K562 (cell line): Measurements from ENCODE around the gene BTBD16. TPM values are rescaled to one million over a fixed set of nuclear protein-coding genes. Genes with fewer than 3 reads are reported as not detected.

Experiments
- ATAC-seq: fragments of 200-7000 bp; cut with Tn5 transposase; 3 replicates; pipeline ENCODE4 v1.9.1; 2020; ENCODE audit warnings: moderate library complexity
- BruUV-seq: library from RNA; stranded (reverse); fragments of 400-500 nt; replicated peaks from 2 replicates; lab custom pipeline; 2021; lab: Mats Ljungman, UMichigan
- CTCF ChIA-PET: fragments of 300-600 bp; formaldehyde crosslinking; extraction: SDS; loops from one replicate; lab custom pipeline; 2021; ENCODE audit warnings: low intra/inter-chr PET ratio; lab: Yijun Ruan, JAX
- POLR2A ChIA-PET: fragments of 300-600, 350-650 bp; sonication (Branson Sonifier 250); formaldehyde crosslinking; extraction: SDS; loops from one replicate; lab custom pipeline; 2021; ENCODE audit warnings: antibody characterized with exemption, inconsistent platforms; lab: Yijun Ruan, JAX
- DNase-seq, 4 experiments: peaks; one replicate each; pipeline versions ENCODE4 v3.0.0 to v3.0.0-alpha.2; 2011 to 2018; ENCODE audit warnings: low spot score in 3 of 4, mixed read lengths in 3 of 4; ENCODE audit errors: extremely low read depth in 1 of 4
- FAIRE-seq: peaks from 2 replicates; lab custom pipeline; 2011; peaks lifted over from hg19 to GRCh38; lab: Jason Lieb, UNC
- H2AFZ ChIP-seq: 2 replicates; pipeline ENCODE4 v1.6.0; 2011; ENCODE audit warnings: low read depth, low read length, control low read depth, inconsistent platforms
- H3K27ac ChIP-seq: fragments of 200-600 bp; 3 replicates; pipeline ENCODE4 v1.8.0; 2011; ENCODE audit warnings: low read depth, mild to moderate bottlenecking, control low read depth, inconsistent platforms, low read length, moderate library complexity, mixed read lengths; ENCODE audit errors: extremely low read depth
- H3K27me3 ChIP-seq, 2 experiments: fragments of 300-600 bp in 1 of 2; 2 replicates in 1 of 2; 3 replicates in 1 of 2; pipeline versions ENCODE4 v1.6.0 to v1.8.0; 2011; ENCODE audit warnings: inconsistent platforms in 2 of 2, low read length in 2 of 2, mild to moderate bottlenecking in 1 of 2, mixed read lengths in 1 of 2, moderate library complexity in 1 of 2; ENCODE audit not compliant: control insufficient read depth in 2 of 2, insufficient read depth in 2 of 2
- H3K36me3 ChIP-seq: fragments of 300-600 bp; 3 replicates; pipeline ENCODE4 v1.8.0; 2011; ENCODE audit warnings: mild to moderate bottlenecking, low read length, inconsistent platforms; ENCODE audit not compliant: control insufficient read depth, insufficient read depth
- H3K4me1 ChIP-seq, 2 experiments: fragments of 200-600 bp in 1 of 2; replicated peaks in 1 of 2; 2 replicates in 1 of 2; 3 replicates in 1 of 2; pipeline versions ENCODE4 v1.5.1 to v1.8.0; 2011; ENCODE audit warnings: inconsistent platforms in 2 of 2, low read length in 2 of 2, mild to moderate bottlenecking in 1 of 2, mixed read lengths in 1 of 2, moderate library complexity in 1 of 2; ENCODE audit not compliant: control insufficient read depth in 2 of 2, insufficient read depth in 2 of 2
- H3K4me2 ChIP-seq: 2 replicates; pipeline ENCODE4 v1.6.1; 2011; ENCODE audit warnings: low read length, control low read depth, inconsistent platforms, mixed read lengths; ENCODE audit not compliant: insufficient read depth
- H3K4me3 ChIP-seq: fragments of 200-600 bp; sonication (generic), shearing (Covaris generic); 2 replicates; pipeline ENCODE4 v1.5.1; 2016; ENCODE audit warnings: control low read depth, inconsistent platforms
- H3K79me2 ChIP-seq: fragments of 200-600 bp; 3 replicates; pipeline ENCODE4 v1.8.0; 2011; ENCODE audit warnings: low read length, inconsistent platforms; ENCODE audit not compliant: control insufficient read depth, insufficient read depth
- H3K9ac ChIP-seq, 2 experiments: 2 replicates each; pipeline versions ENCODE4 v1.6.0 to v1.6.1; 2011; ENCODE audit warnings: low read depth in 2 of 2, low read length in 2 of 2, control low read depth in 1 of 2, inconsistent platforms in 1 of 2, mild to moderate bottlenecking in 1 of 2, mixed read lengths in 1 of 2; ENCODE audit not compliant: insufficient read depth in 1 of 2
- H3K9me1 ChIP-seq: one replicate; pipeline ENCODE4 v1.6.0; 2011; ENCODE audit warnings: inconsistent platforms, mild to moderate bottlenecking, low read length, moderate library complexity; ENCODE audit not compliant: control insufficient read depth, insufficient read depth
- H3K9me3 ChIP-seq: replicated peaks from 2 replicates; pipeline ENCODE4 v1.5.1; 2011; ENCODE audit warnings: low read depth, low read length, inconsistent platforms; ENCODE audit not compliant: control insufficient read depth, insufficient read depth
- H4K20me1 ChIP-seq: replicated peaks from 2 replicates; pipeline ENCODE4 v1.6.1; 2011; ENCODE audit warnings: low read length, inconsistent platforms, mixed read lengths; ENCODE audit not compliant: control insufficient read depth, insufficient read depth
- FOXM1 ChIP-seq, 2 experiments: fragments of 450-650 bp in 1 of 2; sonication (generic) in 1 of 2; formaldehyde crosslinking in 1 of 2; IDR thresholded peaks; 2 replicates each; pipeline versions ENCODE4 v1.6.1 to v1.9.0; 2017 to 2022; ENCODE audit warnings: low read depth in 2 of 2, mild to moderate bottlenecking in 2 of 2, missing genetic modification reagents in 1 of 2, moderate library complexity in 1 of 2
- GATAD2A ChIP-seq: fragments of 450-650 bp; IDR thresholded peaks from 2 replicates; pipeline ENCODE4 v1.6.1; 2017
- HDAC8 ChIP-seq: fragments of 450-650 bp; IDR thresholded peaks from 2 replicates; pipeline ENCODE4 v1.6.1; 2016; ENCODE audit warnings: mild to moderate bottlenecking, missing genetic modification characterization, moderate library complexity, missing compliant biosample characterization
- WGBS: fragments of 100-300 bp; shearing (Covaris generic); methylation state at CpG from one replicate; pipeline ENCODE4 v1.1.6; 2016; ENCODE audit warnings: low coverage, mixed read lengths; ENCODE audit not compliant: insufficient coverage; ENCODE audit errors: missing lambda C conversion rate; 5-methylcytosine and 5-hydroxymethylcytosine counted together
- in situ Hi-C: fragments of 300-500 bp; cut with MboI; formaldehyde crosslinking; loops from 4 replicates; pipeline ENCODE4 v1.15.0; 2018; ENCODE audit warnings: inconsistent platforms, mixed read lengths
- intact Hi-C: fragments of 100-400 bp; cut with micrococcal nuclease; formaldehyde crosslinking; loops from 2 replicates; pipeline ENCODE4 v1.14.2; 2022
- polyA plus RNA-seq, 8 experiments: library from polyadenylated mRNA; depleted of rRNA in 4 of 8; stranded (reverse) in 5 of 8; unstranded in 3 of 8; fragments of >200 nt; fragmentation: Nextera tagmentation in 2 of 8; fragmentation: Illumina TruSeq in 1 of 8; extraction: Ambion mirVana in 2 of 8; extraction: Trizol in 1 of 8; gene quantifications; 2 replicates each; pipeline versions ENCODE4 v1.2.1 to v1.2.3, GENCODE V29; 2011 to 2014; ENCODE audit warnings: inconsistent platforms in 1 of 8, missing spikeins in 1 of 8
- total RNA-seq, 7 experiments: library from RNA; depleted of rRNA in 6 of 7; stranded (reverse); fragments of >200 nt in 6 of 7; fragmentation: Illumina TruSeq in 2 of 7; extraction: Trizol in 2 of 7; gene quantifications; 2 replicates each; pipeline versions ENCODE4 v1.2.1 to v1.2.3, GENCODE V29; 2011 to 2021; ENCODE audit warnings: low replicate concordance in 1 of 7
- TF ChIP-seq, protein P1 (sequence below), 2 experiments: fragments of 450-650 bp; conservative IDR thresholded peaks; 2 replicates each; pipeline ENCODE4 v1.6.1; 2017; ENCODE audit warnings: mild to moderate bottlenecking in 2 of 2, moderate library complexity in 2 of 2
- TF ChIP-seq, protein P2 (sequence below): fragments of 250-450 bp; sonication (Bioruptor Pico); IDR thresholded peaks from 2 replicates; pipeline ENCODE4 v1.8.0; 2021; ENCODE audit warnings: borderline replicate concordance, mild to moderate bottlenecking, moderate library complexity; ENCODE audit not compliant: poor library complexity, severe bottlenecking
- TF ChIP-seq, protein P3 (sequence below): fragments of 150-350 bp; IDR thresholded peaks from 2 replicates; pipeline ENCODE4 v1.6.1; 2014; ENCODE audit warnings: low read depth, mild to moderate bottlenecking, low read length, borderline replicate concordance
- TF ChIP-seq, protein P4 (sequence below): fragments of 250-450 bp; sonication (Bioruptor Pico); IDR thresholded peaks from 2 replicates; pipeline ENCODE4 v1.9.0; 2021; ENCODE audit warnings: mild to moderate bottlenecking, inconsistent platforms

The BTBD16 gene
- total and polyA plus RNA-seq, 9 of the 15 experiments (the other 6 are each of a cell fraction or from before 2014, with no cell fraction given) = 0.11 TPM; not detected in 8

DNA sequence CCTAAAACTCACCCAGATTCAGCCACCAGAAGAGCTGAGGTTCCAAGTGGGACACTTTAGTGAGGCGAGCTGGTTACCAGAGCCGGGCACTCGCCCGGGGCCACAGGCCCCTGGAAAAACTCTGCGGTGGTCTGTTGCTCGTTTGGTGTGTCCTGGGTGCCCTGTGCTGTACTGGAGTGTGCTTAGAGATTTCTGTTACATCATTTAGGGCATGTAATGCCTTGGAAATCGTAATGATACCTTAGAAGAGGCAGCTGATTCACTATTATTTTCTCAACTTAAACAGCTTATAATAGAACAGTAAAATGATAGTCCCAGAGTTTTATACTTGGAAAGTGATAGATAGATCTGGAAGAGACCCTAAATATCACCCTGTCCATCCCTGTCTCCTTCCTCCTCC lies 48.5 kb upstream of the BTBD16 start:
- Histone ChIP-seq H3K4me2 (no peak overlapping the region), H3K4me1 (no peaks in the 10 kb centered on the region), H3K9me3 (no peaks in the 10 kb centered on the region), H3K36me3 (no peaks in the 10 kb centered on the region), H3K9me1 (no peaks in the 10 kb centered on the region), H4K20me1 (no peaks in the 10 kb centered on the region), H3K9ac (no peak overlapping the region), H3K27me3 (peaks cover 2 to 8% of the 10 kb centered on the region in 2 experiments; a peak in 2 of 5 replicates), H3K4me3 (no peak overlapping the region), H2AFZ (no peak overlapping the region), H3K79me2 (no peaks in the 10 kb centered on the region), H3K27ac (no peak overlapping the region)
- ChIA-PET POLR2A (no interaction called here), CTCF (no interaction called here)
- in situ Hi-C loops = no loop called here
- DNase-seq (no peak), ATAC-seq (no peak), FAIRE-seq (no peak)
- WGBS = 0% methylated on average over 7 of the region's 7 CpGs
- TF ChIP-seq, protein P1, sequence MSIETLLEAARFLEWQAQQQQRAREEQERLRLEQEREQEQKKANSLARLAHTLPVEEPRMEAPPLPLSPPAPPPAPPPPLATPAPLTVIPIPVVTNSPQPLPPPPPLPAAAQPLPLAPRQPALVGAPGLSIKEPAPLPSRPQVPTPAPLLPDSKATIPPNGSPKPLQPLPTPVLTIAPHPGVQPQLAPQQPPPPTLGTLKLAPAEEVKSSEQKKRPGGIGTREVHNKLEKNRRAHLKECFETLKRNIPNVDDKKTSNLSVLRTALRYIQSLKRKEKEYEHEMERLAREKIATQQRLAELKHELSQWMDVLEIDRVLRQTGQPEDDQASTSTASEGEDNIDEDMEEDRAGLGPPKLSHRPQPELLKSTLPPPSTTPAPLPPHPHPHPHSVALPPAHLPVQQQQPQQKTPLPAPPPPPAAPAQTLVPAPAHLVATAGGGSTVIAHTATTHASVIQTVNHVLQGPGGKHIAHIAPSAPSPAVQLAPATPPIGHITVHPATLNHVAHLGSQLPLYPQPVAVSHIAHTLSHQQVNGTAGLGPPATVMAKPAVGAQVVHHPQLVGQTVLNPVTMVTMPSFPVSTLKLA (conservative IDR thresholded peaks at IDR 0.05) = no peak
- TF ChIP-seq FOXM1 (IDR thresholded peaks at IDR 0.05; ENCODE audit: low read depth) (no peak), FOXM1 (CRISPR knock-in tag; IDR thresholded peaks at IDR 0.05; ENCODE audit: low read depth) (no peak), GATAD2A (no peak), HDAC8 (tag) (no peak)
- TF ChIP-seq, protein P2, sequence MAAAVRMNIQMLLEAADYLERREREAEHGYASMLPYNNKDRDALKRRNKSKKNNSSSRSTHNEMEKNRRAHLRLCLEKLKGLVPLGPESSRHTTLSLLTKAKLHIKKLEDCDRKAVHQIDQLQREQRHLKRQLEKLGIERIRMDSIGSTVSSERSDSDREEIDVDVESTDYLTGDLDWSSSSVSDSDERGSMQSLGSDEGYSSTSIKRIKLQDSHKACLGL = no peak
- TF ChIP-seq, protein P3, sequence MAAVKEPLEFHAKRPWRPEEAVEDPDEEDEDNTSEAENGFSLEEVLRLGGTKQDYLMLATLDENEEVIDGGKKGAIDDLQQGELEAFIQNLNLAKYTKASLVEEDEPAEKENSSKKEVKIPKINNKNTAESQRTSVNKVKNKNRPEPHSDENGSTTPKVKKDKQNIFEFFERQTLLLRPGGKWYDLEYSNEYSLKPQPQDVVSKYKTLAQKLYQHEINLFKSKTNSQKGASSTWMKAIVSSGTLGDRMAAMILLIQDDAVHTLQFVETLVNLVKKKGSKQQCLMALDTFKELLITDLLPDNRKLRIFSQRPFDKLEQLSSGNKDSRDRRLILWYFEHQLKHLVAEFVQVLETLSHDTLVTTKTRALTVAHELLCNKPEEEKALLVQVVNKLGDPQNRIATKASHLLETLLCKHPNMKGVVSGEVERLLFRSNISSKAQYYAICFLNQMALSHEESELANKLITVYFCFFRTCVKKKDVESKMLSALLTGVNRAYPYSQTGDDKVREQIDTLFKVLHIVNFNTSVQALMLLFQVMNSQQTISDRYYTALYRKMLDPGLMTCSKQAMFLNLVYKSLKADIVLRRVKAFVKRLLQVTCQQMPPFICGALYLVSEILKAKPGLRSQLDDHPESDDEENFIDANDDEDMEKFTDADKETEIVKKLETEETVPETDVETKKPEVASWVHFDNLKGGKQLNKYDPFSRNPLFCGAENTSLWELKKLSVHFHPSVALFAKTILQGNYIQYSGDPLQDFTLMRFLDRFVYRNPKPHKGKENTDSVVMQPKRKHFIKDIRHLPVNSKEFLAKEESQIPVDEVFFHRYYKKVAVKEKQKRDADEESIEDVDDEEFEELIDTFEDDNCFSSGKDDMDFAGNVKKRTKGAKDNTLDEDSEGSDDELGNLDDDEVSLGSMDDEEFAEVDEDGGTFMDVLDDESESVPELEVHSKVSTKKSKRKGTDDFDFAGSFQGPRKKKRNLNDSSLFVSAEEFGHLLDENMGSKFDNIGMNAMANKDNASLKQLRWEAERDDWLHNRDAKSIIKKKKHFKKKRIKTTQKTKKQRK = no peak
- TF ChIP-seq, protein P4, sequence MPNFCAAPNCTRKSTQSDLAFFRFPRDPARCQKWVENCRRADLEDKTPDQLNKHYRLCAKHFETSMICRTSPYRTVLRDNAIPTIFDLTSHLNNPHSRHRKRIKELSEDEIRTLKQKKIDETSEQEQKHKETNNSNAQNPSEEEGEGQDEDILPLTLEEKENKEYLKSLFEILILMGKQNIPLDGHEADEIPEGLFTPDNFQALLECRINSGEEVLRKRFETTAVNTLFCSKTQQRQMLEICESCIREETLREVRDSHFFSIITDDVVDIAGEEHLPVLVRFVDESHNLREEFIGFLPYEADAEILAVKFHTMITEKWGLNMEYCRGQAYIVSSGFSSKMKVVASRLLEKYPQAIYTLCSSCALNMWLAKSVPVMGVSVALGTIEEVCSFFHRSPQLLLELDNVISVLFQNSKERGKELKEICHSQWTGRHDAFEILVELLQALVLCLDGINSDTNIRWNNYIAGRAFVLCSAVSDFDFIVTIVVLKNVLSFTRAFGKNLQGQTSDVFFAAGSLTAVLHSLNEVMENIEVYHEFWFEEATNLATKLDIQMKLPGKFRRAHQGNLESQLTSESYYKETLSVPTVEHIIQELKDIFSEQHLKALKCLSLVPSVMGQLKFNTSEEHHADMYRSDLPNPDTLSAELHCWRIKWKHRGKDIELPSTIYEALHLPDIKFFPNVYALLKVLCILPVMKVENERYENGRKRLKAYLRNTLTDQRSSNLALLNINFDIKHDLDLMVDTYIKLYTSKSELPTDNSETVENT (CRISPR knock-in tag) = no peak
- BruUV-seq = no TSS peak
- intact Hi-C loops = no loop called here
